Uterus (tissue), 4 donors: Measurements from ENCODE around the gene PPP1R10. TPM values are rescaled to one million over a fixed set of nuclear protein-coding genes. Genes with fewer than 3 reads are reported as not detected.
A peak's percentile ranks its signal among the peaks of the same experiment; 100 is the strongest.

Experiments used
- DNase-seq, 2 donors: peaks; one replicate each; pipeline ENCODE4 v3.0.0-alpha.2; 2019 to 2020
- H3K27ac ChIP-seq, 2 donors: fragments of 200-600 bp; sonication (generic); 1 replicate in 1 of 2; 2 replicates in 1 of 2; pipeline ENCODE4 v1.5.1; 2016 to 2018
- H3K27me3 ChIP-seq, 2 donors: fragments of 200-600 bp; sonication (generic); one replicate each; pipeline ENCODE4 v1.5.1; 2018 to 2019; ENCODE audit warnings: control low read depth in 1 of 2
- H3K36me3 ChIP-seq, 2 donors: fragments of 200-600 bp; sonication (generic); one replicate each; pipeline ENCODE4 v1.5.1; 2019; ENCODE audit warnings: control low read depth in 1 of 2
- H3K4me1 ChIP-seq, 2 donors: fragments of 200-600 bp; sonication (generic); one replicate each; pipeline ENCODE4 v1.5.1; 2018 to 2019; ENCODE audit warnings: control low read depth in 1 of 2
- H3K4me3 ChIP-seq, 2 donors: fragments of 200-600 bp; sonication (generic); 1 replicate in 1 of 2; 2 replicates in 1 of 2; pipeline ENCODE4 v1.5.1; 2018 to 2019; ENCODE audit warnings: mild to moderate bottlenecking in 1 of 2
- H3K9me3 ChIP-seq, 2 donors: fragments of 200-600 bp; sonication (generic); one replicate each; pipeline ENCODE4 v1.5.1; 2019; ENCODE audit warnings: control low read depth in 1 of 2
- CTCF ChIP-seq, 4 experiments: fragments of 200-600 bp in 2 of 4; fragments of 450-650 bp in 2 of 4; sonication (generic) in 2 of 4; IDR thresholded peaks; one replicate each; pipeline ENCODE4 v1.5.1; 2016 to 2019; ENCODE audit warnings: antibody characterized with exemption in 4 of 4, mild to moderate bottlenecking in 2 of 4, moderate library complexity in 1 of 4
- POLR2A ChIP-seq, 2 donors: fragments of 450-650 bp; IDR thresholded peaks; one replicate each; pipeline ENCODE4 v1.6.1; 2016; ENCODE audit warnings: antibody characterized with exemption in 2 of 2, mild to moderate bottlenecking in 1 of 2, moderate library complexity in 1 of 2
- intact Hi-C: fragments of 100-400 bp; cut with DNase I; formaldehyde crosslinking; loops from one replicate; pipeline ENCODE4 v1.15.1; 2023; ENCODE audit warnings: low total_unique reads
- total RNA-seq, 4 donors: library from RNA; depleted of rRNA in 3 of 4; stranded (reverse); fragments of >200 nt in 3 of 4; gene quantifications; one replicate each; pipeline versions ENCODE4 v1.1.0 to v1.2.4, GENCODE V29; 2014 to 2023
- donor health status: DM: yes; HTN: yes; CAD: no.

The PPP1R10 gene
- total RNA-seq, 4 donors from 2014 or later = 24.1 to 86.0 (median 40.2) TPM

- H3K4me3 ChIP-seq = no peak overlapping the region
- DNase-seq = no peak
- H3K27me3 ChIP-seq = no peaks in the 10 kb centered on the region
- no peaks in the 10 kb centered on the region for H3K4me1 ChIP-seq
- no peaks in the 10 kb centered on the region for H3K9me3 ChIP-seq
- intact Hi-C loops = no loop called here
- no peak overlapping the region for H3K27ac ChIP-seq
- H3K36me3 ChIP-seq = no peaks in the 10 kb centered on the region
- no peak for TF ChIP-seq CTCF (IDR thresholded peaks at IDR 0.05)
- no peak for TF ChIP-seq POLR2A (IDR thresholded peaks at IDR 0.05)
These were observed 23.4 kb upstream of the PPP1R10 start for GRCh38 chr6:30640481-30640880.

GRCh38 chr6:30635834-30636233 is 18.8 kb upstream of the PPP1R10 start:
- no peaks in the 10 kb centered on the region for H3K27me3 ChIP-seq
- intact Hi-C loops = no loop called here
- no peak for DNase-seq
- H3K4me1 ChIP-seq = no peaks in the 10 kb centered on the region
- H3K9me3 ChIP-seq = no peaks in the 10 kb centered on the region
- no peaks in the 10 kb centered on the region for H3K36me3 ChIP-seq
- no peak overlapping the region for H3K4me3 ChIP-seq
- TF ChIP-seq CTCF (IDR thresholded peaks at IDR 0.05) (no peak), POLR2A (IDR thresholded peaks at IDR 0.05) (no peak)
- H3K27ac ChIP-seq = no peak overlapping the region

GRCh38 chr6:30626484-30627366 is 9.7 kb upstream of the PPP1R10 start, which contains the start of gene ATAT1:
ATAT1 (plus strand) TSS chr6:30626874.
- DNase-seq = peak; percentile 88 to 89
- intact Hi-C loops = loop anchor here (5.0 kb wide), 1 partner anchor 46 kb away; the partner anchor contains the start of gene DHX16
- H3K36me3 ChIP-seq = no peaks in the 10 kb centered on the region
- TF ChIP-seq CTCF (IDR thresholded peaks at IDR 0.05) = peak; percentile 37 to 61 (median 50)
- TF ChIP-seq POLR2A (IDR thresholded peaks at IDR 0.05) = peak; percentile 17 to 57
- no peaks in the 10 kb centered on the region for H3K27me3 ChIP-seq
- H3K9me3 ChIP-seq = no peaks in the 10 kb centered on the region
- H3K4me1 ChIP-seq = peaks cover 0 to 8% of the 10 kb centered on the region in 2 donors
- H3K27ac ChIP-seq = peak within 1 kb of the TSS; percentile 80 to 87
- peak within 1 kb of the TSS; percentile 35 to 41 for H3K4me3 ChIP-seq

- no peak for TF ChIP-seq POLR2A (IDR thresholded peaks at IDR 0.05)
- no peak for TF ChIP-seq CTCF (IDR thresholded peaks at IDR 0.05)
- no peaks in the 10 kb centered on the region for H3K9me3 ChIP-seq
- H3K4me3 ChIP-seq = no peak overlapping the region
- no peak for DNase-seq
- H3K4me1 ChIP-seq = peaks cover 0 to 8% of the 10 kb centered on the region in 2 donors
- H3K36me3 ChIP-seq = no peaks in the 10 kb centered on the region
- no peak overlapping the region for H3K27ac ChIP-seq
- intact Hi-C loops = loop anchor here (5.0 kb wide), 1 partner anchor 47 kb away; the partner anchor contains the start of gene DHX16
- H3K27me3 ChIP-seq = no peaks in the 10 kb centered on the region
These were observed 8.5 kb upstream of the PPP1R10 start for GRCh38 chr6:30625511-30625910.

GRCh38 chr6:30619561-30619960 is 2.5 kb upstream of the PPP1R10 start:
- Histone ChIP-seq H3K27ac (peak overlapping the region in 1 of 2 donors; percentile 100), H3K4me1 (peaks cover 0 to 9% of the 10 kb centered on the region in 2 donors), H3K36me3 (no peaks in the 10 kb centered on the region), H3K4me3 (no peak overlapping the region), H3K9me3 (no peaks in the 10 kb centered on the region), H3K27me3 (no peaks in the 10 kb centered on the region)
- TF ChIP-seq POLR2A (IDR thresholded peaks at IDR 0.05) (no peak), CTCF (IDR thresholded peaks at IDR 0.05) (no peak)
- DNase-seq = no peak
- intact Hi-C loops = no loop called here
